ENCODE measurements around the gene C18orf63. TPM values are rescaled to one million over a fixed set of nuclear protein-coding genes. Genes with fewer than 3 reads are reported as not detected.

C18orf63 gene
- total RNA-seq, 1 experiment from 2014 or later = not detected

DNA sequence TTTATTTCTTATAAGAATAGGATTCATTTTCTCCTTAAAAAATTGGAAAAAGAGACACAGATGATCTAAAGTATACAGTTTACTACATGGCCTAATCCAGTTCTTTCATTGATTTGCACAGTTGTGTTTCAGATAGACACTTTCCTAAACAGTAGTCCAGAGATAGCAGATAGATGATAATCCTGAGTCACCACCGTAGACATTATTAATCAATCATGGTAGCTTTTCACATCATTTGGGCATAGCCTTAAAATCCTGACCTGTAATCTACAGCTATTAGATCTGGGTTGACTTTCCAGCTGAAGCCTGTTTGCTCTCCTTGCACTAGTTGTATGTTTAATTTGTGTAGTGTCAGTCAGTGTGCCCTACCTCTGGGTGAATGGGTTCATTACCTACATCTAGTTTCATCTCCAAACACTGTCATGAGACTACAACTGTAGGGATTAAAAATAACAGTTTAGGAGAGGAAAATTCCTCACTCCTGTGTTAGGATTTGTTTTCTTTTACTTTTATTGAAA is 14.1 kb downstream of the C18orf63 start:
- no TSS peak for BruUV-seq (replicated peaks)
- CTCF ChIA-PET = interaction anchor here (1.2 kb wide), 1 partner anchor 222 kb away, joined by 3 read pairs; no protein-coding TSS in a partner anchor
- Histone ChIP-seq H3K27me3 (ENCODE audit: insufficient read depth, low read length) (no peaks in the 10 kb centered on the region), H3K4me3 (replicated peaks in 1 of 2; ENCODE audit: low read depth in 1 of 2, low read length in 2 of 2) (no peak overlapping the region), H4K20me1 (ENCODE audit: insufficient read depth) (no peaks in the 10 kb centered on the region; the same call in 1 of the 2 replicates), H3K9me2 (ENCODE audit: insufficient read depth) (no peaks in the 10 kb centered on the region), H3K79me2 (ENCODE audit: insufficient read depth, low read length) (no peaks in the 10 kb centered on the region), H3K9ac (ENCODE audit: low read length) (no peak overlapping the region), H3K36me3 (ENCODE audit: control insufficient read depth in 1 of 2, insufficient read depth in 2 of 2, low read length in 2 of 2) (no peaks in the 10 kb centered on the region), H2AFZ (ENCODE audit: low read depth, low read length, poor library complexity, severe bottlenecking) (no peak overlapping the region), H3K27ac (ENCODE audit: low read depth, low read length) (no peak overlapping the region), H3K4me2 (ENCODE audit: low read length) (no peak overlapping the region), H3K4me1 (ENCODE audit: control insufficient read depth in 1 of 2, insufficient read depth in 2 of 2, low read length in 2 of 2) (no peaks in the 10 kb centered on the region), H3K9me3 (ENCODE audit: control insufficient read depth in 1 of 2, insufficient read depth in 1 of 2, low read depth in 1 of 2, low read length in 2 of 2) (no peaks in the 10 kb centered on the region)
- TF ChIP-seq POLR2A (IDR thresholded peaks at IDR 0.05; ENCODE audit: borderline replicate concordance, extremely low read depth, insufficient read depth, insufficient read length) (no peak), SIN3A (IDR thresholded peaks at IDR 0.05; ENCODE audit: low read depth) (no peak), POLR2AphosphoS5 (IDR thresholded peaks at IDR 0.05; ENCODE audit: low read depth, low read length) (no peak), EZH2 (IDR thresholded peaks at IDR 0.05) (no peak), RAD21 (IDR thresholded peaks at IDR 0.05; ENCODE audit: low read depth) (no peak)
- POLR2A ChIA-PET = no interaction called here
- DNase-seq (ENCODE audit: low read depth, low spot score) (no peak), ATAC-seq (no peak)
- intact Hi-C loops (cut with micrococcal nuclease) = no loop called here
- RAD21 ChIA-PET (ENCODE audit: low non-redundant PET in 1 of 2, low total read pairs in 2 of 2, uncharacterized antibody in 2 of 2, unreplicated experiment in 2 of 2) = no interaction called here

DNA sequence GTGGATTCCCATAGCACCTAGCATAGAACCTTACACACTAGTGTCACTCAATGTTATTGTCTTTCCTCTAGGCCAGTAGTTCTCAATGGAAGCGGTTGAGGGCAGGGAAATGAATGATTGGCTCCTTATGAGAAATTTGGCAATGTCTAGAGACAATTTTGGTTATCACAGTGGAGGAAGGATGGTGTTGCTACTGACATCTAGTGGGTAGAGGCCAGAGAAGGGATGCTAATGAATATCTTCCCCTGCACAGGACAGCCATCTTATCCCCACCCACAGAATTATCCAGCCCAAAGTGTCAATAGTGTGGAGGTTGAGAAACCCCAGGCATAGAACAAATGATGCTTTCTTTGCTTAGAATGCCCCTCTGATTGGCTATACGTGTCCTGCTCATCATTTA is 15.8 kb downstream of the C18orf63 start:
- peak overlapping the region; percentile 37 for H2AFZ ChIP-seq (ENCODE audit: low read depth, low read length, poor library complexity, severe bottlenecking)
- H3K36me3 ChIP-seq (ENCODE audit: control insufficient read depth in 1 of 2, insufficient read depth in 2 of 2, low read length in 2 of 2) = no peaks in the 10 kb centered on the region
- no peaks in the 10 kb centered on the region for H3K27me3 ChIP-seq (ENCODE audit: insufficient read depth, low read length)
- H3K27ac ChIP-seq (ENCODE audit: low read depth, low read length) = no peak overlapping the region
- no peak for TF ChIP-seq POLR2AphosphoS5 (IDR thresholded peaks at IDR 0.05; ENCODE audit: low read depth, low read length)
- TF ChIP-seq ELF1 (IDR thresholded peaks at IDR 0.05; ENCODE audit: borderline replicate concordance, low read depth) = no peak
- no peak for TF ChIP-seq CBX3 (IDR thresholded peaks at IDR 0.05; ENCODE audit: low read depth)
- TF ChIP-seq EGR1 (IDR thresholded peaks at IDR 0.05; ENCODE audit: low read depth) = no peak
- TF ChIP-seq EZH2phosphoT487 (IDR thresholded peaks at IDR 0.05; ENCODE audit: borderline replicate concordance) = no peak
- TF ChIP-seq, protein P1, sequence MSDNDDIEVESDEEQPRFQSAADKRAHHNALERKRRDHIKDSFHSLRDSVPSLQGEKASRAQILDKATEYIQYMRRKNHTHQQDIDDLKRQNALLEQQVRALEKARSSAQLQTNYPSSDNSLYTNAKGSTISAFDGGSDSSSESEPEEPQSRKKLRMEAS (IDR thresholded peaks at IDR 0.05) = no peak
- TF ChIP-seq ZFX (IDR thresholded peaks at IDR 0.05) = no peak
- no peak for TF ChIP-seq SP1 (IDR thresholded peaks at IDR 0.05; ENCODE audit: low read depth)
- peak; percentile 39 for TF ChIP-seq RAD21 (IDR thresholded peaks at IDR 0.05; ENCODE audit: low read depth)
- no peak for TF ChIP-seq TCF7L2 (IDR thresholded peaks at IDR 0.05; ENCODE audit: borderline replicate concordance, extremely low read depth, insufficient read depth, insufficient read length)
- no peak for TF ChIP-seq EZH2 (IDR thresholded peaks at IDR 0.05)
- TF ChIP-seq POLR2A (IDR thresholded peaks at IDR 0.05; ENCODE audit: borderline replicate concordance, extremely low read depth, insufficient read depth, insufficient read length) = no peak
- TF ChIP-seq CEBPB (IDR thresholded peaks at IDR 0.05; ENCODE audit: low read depth) = no peak
- TF ChIP-seq, protein P2, sequence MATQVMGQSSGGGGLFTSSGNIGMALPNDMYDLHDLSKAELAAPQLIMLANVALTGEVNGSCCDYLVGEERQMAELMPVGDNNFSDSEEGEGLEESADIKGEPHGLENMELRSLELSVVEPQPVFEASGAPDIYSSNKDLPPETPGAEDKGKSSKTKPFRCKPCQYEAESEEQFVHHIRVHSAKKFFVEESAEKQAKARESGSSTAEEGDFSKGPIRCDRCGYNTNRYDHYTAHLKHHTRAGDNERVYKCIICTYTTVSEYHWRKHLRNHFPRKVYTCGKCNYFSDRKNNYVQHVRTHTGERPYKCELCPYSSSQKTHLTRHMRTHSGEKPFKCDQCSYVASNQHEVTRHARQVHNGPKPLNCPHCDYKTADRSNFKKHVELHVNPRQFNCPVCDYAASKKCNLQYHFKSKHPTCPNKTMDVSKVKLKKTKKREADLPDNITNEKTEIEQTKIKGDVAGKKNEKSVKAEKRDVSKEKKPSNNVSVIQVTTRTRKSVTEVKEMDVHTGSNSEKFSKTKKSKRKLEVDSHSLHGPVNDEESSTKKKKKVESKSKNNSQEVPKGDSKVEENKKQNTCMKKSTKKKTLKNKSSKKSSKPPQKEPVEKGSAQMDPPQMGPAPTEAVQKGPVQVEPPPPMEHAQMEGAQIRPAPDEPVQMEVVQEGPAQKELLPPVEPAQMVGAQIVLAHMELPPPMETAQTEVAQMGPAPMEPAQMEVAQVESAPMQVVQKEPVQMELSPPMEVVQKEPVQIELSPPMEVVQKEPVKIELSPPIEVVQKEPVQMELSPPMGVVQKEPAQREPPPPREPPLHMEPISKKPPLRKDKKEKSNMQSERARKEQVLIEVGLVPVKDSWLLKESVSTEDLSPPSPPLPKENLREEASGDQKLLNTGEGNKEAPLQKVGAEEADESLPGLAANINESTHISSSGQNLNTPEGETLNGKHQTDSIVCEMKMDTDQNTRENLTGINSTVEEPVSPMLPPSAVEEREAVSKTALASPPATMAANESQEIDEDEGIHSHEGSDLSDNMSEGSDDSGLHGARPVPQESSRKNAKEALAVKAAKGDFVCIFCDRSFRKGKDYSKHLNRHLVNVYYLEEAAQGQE (IDR thresholded peaks at IDR 0.05; ENCODE audit: low read depth) = no peak
- TF ChIP-seq, protein P3, sequence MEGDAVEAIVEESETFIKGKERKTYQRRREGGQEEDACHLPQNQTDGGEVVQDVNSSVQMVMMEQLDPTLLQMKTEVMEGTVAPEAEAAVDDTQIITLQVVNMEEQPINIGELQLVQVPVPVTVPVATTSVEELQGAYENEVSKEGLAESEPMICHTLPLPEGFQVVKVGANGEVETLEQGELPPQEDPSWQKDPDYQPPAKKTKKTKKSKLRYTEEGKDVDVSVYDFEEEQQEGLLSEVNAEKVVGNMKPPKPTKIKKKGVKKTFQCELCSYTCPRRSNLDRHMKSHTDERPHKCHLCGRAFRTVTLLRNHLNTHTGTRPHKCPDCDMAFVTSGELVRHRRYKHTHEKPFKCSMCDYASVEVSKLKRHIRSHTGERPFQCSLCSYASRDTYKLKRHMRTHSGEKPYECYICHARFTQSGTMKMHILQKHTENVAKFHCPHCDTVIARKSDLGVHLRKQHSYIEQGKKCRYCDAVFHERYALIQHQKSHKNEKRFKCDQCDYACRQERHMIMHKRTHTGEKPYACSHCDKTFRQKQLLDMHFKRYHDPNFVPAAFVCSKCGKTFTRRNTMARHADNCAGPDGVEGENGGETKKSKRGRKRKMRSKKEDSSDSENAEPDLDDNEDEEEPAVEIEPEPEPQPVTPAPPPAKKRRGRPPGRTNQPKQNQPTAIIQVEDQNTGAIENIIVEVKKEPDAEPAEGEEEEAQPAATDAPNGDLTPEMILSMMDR (IDR thresholded peaks at IDR 0.05 in 2 of 3, conservative IDR thresholded peaks at IDR 0.05 in 1 of 3; ENCODE audit: borderline replicate concordance in 1 of 3, insufficient read depth in 1 of 3, low read depth in 2 of 3, low read length in 2 of 3) = peak; percentile 26 to 36 (median 28); a peak in 4 of 6 replicates
- H4K20me1 ChIP-seq (ENCODE audit: insufficient read depth) = no peaks in the 10 kb centered on the region; the same call in 1 of the 2 replicates
- no peaks in the 10 kb centered on the region for H3K79me2 ChIP-seq (ENCODE audit: insufficient read depth, low read length)
- H3K4me2 ChIP-seq (ENCODE audit: low read length) = no peak overlapping the region
- BruUV-seq (replicated peaks) = no TSS peak
- ChIA-PET CTCF (no interaction called here), RAD21 (ENCODE audit: low non-redundant PET in 1 of 2, low total read pairs in 2 of 2, uncharacterized antibody in 2 of 2, unreplicated experiment in 2 of 2) (no interaction called here), POLR2A (no interaction called here)
- H3K4me3 ChIP-seq (replicated peaks in 1 of 2; ENCODE audit: low read depth in 1 of 2, low read length in 2 of 2) = no peak overlapping the region
- intact Hi-C loops (cut with micrococcal nuclease) = no loop called here
- DNase-seq (ENCODE audit: low read depth, low spot score) = peak; percentile 18
- no peaks in the 10 kb centered on the region for H3K4me1 ChIP-seq (ENCODE audit: control insufficient read depth in 1 of 2, insufficient read depth in 2 of 2, low read length in 2 of 2)
- H3K9me3 ChIP-seq (ENCODE audit: control insufficient read depth in 1 of 2, insufficient read depth in 1 of 2, low read depth in 1 of 2, low read length in 2 of 2) = no peaks in the 10 kb centered on the region
- H3K9ac ChIP-seq (ENCODE audit: low read length) = no peak overlapping the region
- H3K9me2 ChIP-seq (ENCODE audit: insufficient read depth) = no peaks in the 10 kb centered on the region
- peak; percentile 93 for ATAC-seq

All from HCT116 (cell line).